CD14-positive monocyte (primary cell): Measurements from ENCODE around the gene DHX29. TPM values are rescaled to one million over a fixed set of nuclear protein-coding genes. Genes with fewer than 3 reads are reported as not detected.
A peak's percentile ranks its signal among the peaks of the same experiment; 100 is the strongest.

Experiments
- DNase-seq, 3 donors: peaks; one replicate each; pipeline ENCODE4 v3.0.0-alpha.2; 2011 to 2022
- H2AFZ ChIP-seq: 2 replicates; pipeline ENCODE4 v1.6.0; 2012; ENCODE audit warnings: mild to moderate bottlenecking, low read depth, low read length, inconsistent platforms; ENCODE audit not compliant: insufficient read depth, poor library complexity, severe bottlenecking
- H3K27ac ChIP-seq, 2 donors: 1 replicate in 1 of 2; 2 replicates in 1 of 2; pipeline ENCODE4 v1.5.1; 2012 to 2013; ENCODE audit warnings: low read length in 2 of 2, control low read depth in 1 of 2, inconsistent platforms in 1 of 2, low read depth in 1 of 2, mild to moderate bottlenecking in 1 of 2
- H3K27me3 ChIP-seq, 2 donors: one replicate each; pipeline versions ENCODE4 v1.6.0 to v1.6.1; 2011 to 2013; ENCODE audit warnings: low read length in 2 of 2; ENCODE audit not compliant: control insufficient read depth in 2 of 2, insufficient read depth in 2 of 2
- H3K36me3 ChIP-seq, 2 donors: replicated peaks in 1 of 2; 1 replicate in 1 of 2; 2 replicates in 1 of 2; pipeline versions ENCODE4 v1.5.1 to v1.6.1; 2012 to 2013; ENCODE audit warnings: low read length in 2 of 2, control low read depth in 1 of 2, inconsistent platforms in 1 of 2, mild to moderate bottlenecking in 1 of 2; ENCODE audit not compliant: insufficient read depth in 2 of 2, control insufficient read depth in 1 of 2
- H3K4me1 ChIP-seq, 2 donors: 1 replicate in 1 of 2; 2 replicates in 1 of 2; pipeline versions ENCODE4 v1.5.1 to v1.6.1; 2012 to 2013; ENCODE audit warnings: low read length in 2 of 2, control low read depth in 1 of 2, inconsistent platforms in 1 of 2, mild to moderate bottlenecking in 1 of 2, moderate library complexity in 1 of 2; ENCODE audit not compliant: insufficient read depth in 2 of 2, control insufficient read depth in 1 of 2
- H3K4me2 ChIP-seq: replicated peaks from 2 replicates; pipeline ENCODE3; 2012; ENCODE audit warnings: low read length, moderate library complexity, mild to moderate bottlenecking; ENCODE audit not compliant: poor library complexity, severe bottlenecking; ENCODE audit errors: extremely low read depth
- H3K4me3 ChIP-seq, 3 experiments: fragments of 200-600 bp in 1 of 3; sonication (generic) in 1 of 3; replicated peaks in 1 of 3; 1 replicate in 2 of 3; 2 replicates in 1 of 3; pipeline ENCODE4 v1.5.1; 2011 to 2013; ENCODE audit warnings: low read length in 3 of 3, mild to moderate bottlenecking in 3 of 3, control low read depth in 2 of 3, low read depth in 2 of 3, inconsistent platforms in 1 of 3, moderate library complexity in 1 of 3
- H3K79me2 ChIP-seq: 2 replicates; pipeline ENCODE4 v1.6.0; 2012; ENCODE audit warnings: mild to moderate bottlenecking, control low read depth, inconsistent platforms, low read length, moderate library complexity; ENCODE audit not compliant: insufficient read depth
- H3K9ac ChIP-seq: 2 replicates; pipeline ENCODE4 v1.6.0; 2017; ENCODE audit warnings: low read length, mild to moderate bottlenecking; ENCODE audit not compliant: insufficient read depth, poor library complexity, severe bottlenecking
- H3K9me3 ChIP-seq, 2 donors: replicated peaks in 1 of 2; 1 replicate in 1 of 2; 2 replicates in 1 of 2; pipeline versions ENCODE4 v1.5.1 to v1.6.1; 2012 to 2013; ENCODE audit warnings: low read length in 2 of 2, control low read depth in 1 of 2; ENCODE audit not compliant: control insufficient read depth in 1 of 2, insufficient read depth in 1 of 2
- H4K20me1 ChIP-seq: 2 replicates; pipeline ENCODE4 v1.6.0; 2012; ENCODE audit warnings: mild to moderate bottlenecking, low read length, control low read depth, moderate library complexity; ENCODE audit not compliant: insufficient read depth
- H3K27ac Mint-ChIP-seq, 7 donors: one replicate each; pipeline ENCODE4 v1.8.0; 2020; ENCODE audit warnings: mild to moderate bottlenecking in 7 of 7, mixed read lengths in 7 of 7, moderate library complexity in 6 of 7, inconsistent platforms in 2 of 7
- H3K27me3 Mint-ChIP-seq, 3 donors: one replicate each; pipeline ENCODE4 v1.8.0; 2021 to 2022; ENCODE audit warnings: low read depth in 3 of 3, mild to moderate bottlenecking in 3 of 3, mixed read lengths in 3 of 3, moderate library complexity in 3 of 3, inconsistent platforms in 1 of 3
- H3K36me3 Mint-ChIP-seq, 2 donors: one replicate each; pipeline ENCODE4 v1.8.0; 2020; ENCODE audit warnings: mixed read lengths in 2 of 2, inconsistent platforms in 1 of 2, mild to moderate bottlenecking in 1 of 2
- H3K4me1 Mint-ChIP-seq: one replicate; pipeline ENCODE4 v1.8.0; 2020; ENCODE audit warnings: mild to moderate bottlenecking, mixed read lengths
- H3K4me3 Mint-ChIP-seq, 2 donors: one replicate each; pipeline ENCODE4 v1.8.0; 2020; ENCODE audit warnings: mild to moderate bottlenecking in 2 of 2, mixed read lengths in 2 of 2, moderate library complexity in 1 of 2
- H3K9me3 Mint-ChIP-seq, 7 donors: one replicate each; pipeline ENCODE4 v1.8.0; 2020 to 2022; ENCODE audit warnings: mixed read lengths in 7 of 7, mild to moderate bottlenecking in 6 of 7, moderate library complexity in 6 of 7, inconsistent platforms in 2 of 7
- WGBS: methylation state at CpG from one replicate; pipeline ENCODE4 v1.1.5; 2013; ENCODE audit warnings: missing lambda C conversion rate; ENCODE audit not compliant: insufficient coverage; 5-methylcytosine and 5-hydroxymethylcytosine counted together
- intact Hi-C, 2 donors: fragments of 100-400 bp; cut with micrococcal nuclease; formaldehyde crosslinking; loops; one replicate each; pipeline versions ENCODE4 v1.15.0 to v1.15.1; 2023
- polyA plus RNA-seq, 3 donors: library from polyadenylated mRNA; depleted of rRNA in 1 of 3; unstranded in 2 of 3; stranded (reverse) in 1 of 3; fragments of 300-500 nt in 2 of 3; fragments of >200 nt in 1 of 3; fragmentation: Illumina TruSeq in 2 of 3; gene quantifications; 1 replicate in 2 of 3; 2 replicates in 1 of 3; pipeline ENCODE4 v1.2.3, GENCODE V29; 2012 to 2021
- TF ChIP-seq, protein P1 (sequence below): fragments of 200-600 bp; IDR thresholded peaks from one replicate; pipeline ENCODE4 v1.8.0; 2022; ENCODE audit warnings: antibody characterized with exemption, mild to moderate bottlenecking

DHX29 gene
- polyA plus RNA-seq, 3 donors = 5.2 to 15.9 (median 9.7) TPM

DNA sequence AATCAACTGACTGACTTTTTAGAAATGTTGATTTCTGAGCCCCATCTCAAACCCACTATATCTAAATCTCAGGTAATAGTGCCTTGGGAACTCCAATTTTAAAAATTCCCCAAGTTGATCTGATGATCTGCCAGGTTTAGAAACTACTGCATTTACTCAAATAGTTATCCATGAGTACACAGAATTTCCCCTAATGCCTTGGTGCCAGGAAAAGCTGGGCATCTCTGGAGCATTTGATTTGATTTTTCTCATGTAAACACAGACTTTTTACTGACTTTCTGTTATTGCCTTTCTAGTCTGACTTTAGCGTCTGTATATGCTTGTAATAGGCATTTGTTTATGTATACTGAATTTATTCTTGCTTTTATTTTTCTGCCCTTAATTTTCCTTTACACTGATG, 36.1 kb upstream of the DHX29 start:
- H3K27me3 Mint-ChIP-seq = no peaks in the 10 kb centered on the region
- H3K79me2 ChIP-seq = no peaks in the 10 kb centered on the region
- DNase-seq = no peak
- no peak overlapping the region for H2AFZ ChIP-seq
- peak overlapping the region in 1 of 7 donors; percentile 3 for H3K27ac Mint-ChIP-seq
- H3K9ac ChIP-seq = no peak overlapping the region
- H3K4me1 ChIP-seq = no peaks in the 10 kb centered on the region
- H4K20me1 ChIP-seq = no peaks in the 10 kb centered on the region
- peaks cover 0 to 5% (median 3%) of the 10 kb centered on the region in 7 donors for H3K9me3 Mint-ChIP-seq
- no peaks in the 10 kb centered on the region for H3K27me3 ChIP-seq
- H3K27ac ChIP-seq = no peak overlapping the region
- peaks cover 70 to 97% of the 10 kb centered on the region in 2 donors for H3K36me3 ChIP-seq
- no CpG with 5 or more reads among the region's 1 CpG for WGBS
- TF ChIP-seq, protein P1, sequence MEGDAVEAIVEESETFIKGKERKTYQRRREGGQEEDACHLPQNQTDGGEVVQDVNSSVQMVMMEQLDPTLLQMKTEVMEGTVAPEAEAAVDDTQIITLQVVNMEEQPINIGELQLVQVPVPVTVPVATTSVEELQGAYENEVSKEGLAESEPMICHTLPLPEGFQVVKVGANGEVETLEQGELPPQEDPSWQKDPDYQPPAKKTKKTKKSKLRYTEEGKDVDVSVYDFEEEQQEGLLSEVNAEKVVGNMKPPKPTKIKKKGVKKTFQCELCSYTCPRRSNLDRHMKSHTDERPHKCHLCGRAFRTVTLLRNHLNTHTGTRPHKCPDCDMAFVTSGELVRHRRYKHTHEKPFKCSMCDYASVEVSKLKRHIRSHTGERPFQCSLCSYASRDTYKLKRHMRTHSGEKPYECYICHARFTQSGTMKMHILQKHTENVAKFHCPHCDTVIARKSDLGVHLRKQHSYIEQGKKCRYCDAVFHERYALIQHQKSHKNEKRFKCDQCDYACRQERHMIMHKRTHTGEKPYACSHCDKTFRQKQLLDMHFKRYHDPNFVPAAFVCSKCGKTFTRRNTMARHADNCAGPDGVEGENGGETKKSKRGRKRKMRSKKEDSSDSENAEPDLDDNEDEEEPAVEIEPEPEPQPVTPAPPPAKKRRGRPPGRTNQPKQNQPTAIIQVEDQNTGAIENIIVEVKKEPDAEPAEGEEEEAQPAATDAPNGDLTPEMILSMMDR = no peak
- no peaks in the 10 kb centered on the region for H3K4me1 Mint-ChIP-seq
- no peak overlapping the region for H3K4me3 ChIP-seq
- H3K9me3 ChIP-seq = no peaks in the 10 kb centered on the region
- peaks cover 69 to 79% of the 10 kb centered on the region in 2 donors for H3K36me3 Mint-ChIP-seq
- H3K4me2 ChIP-seq = no peak overlapping the region
- intact Hi-C loops = no loop called here
- no peak overlapping the region for H3K4me3 Mint-ChIP-seq

DNA sequence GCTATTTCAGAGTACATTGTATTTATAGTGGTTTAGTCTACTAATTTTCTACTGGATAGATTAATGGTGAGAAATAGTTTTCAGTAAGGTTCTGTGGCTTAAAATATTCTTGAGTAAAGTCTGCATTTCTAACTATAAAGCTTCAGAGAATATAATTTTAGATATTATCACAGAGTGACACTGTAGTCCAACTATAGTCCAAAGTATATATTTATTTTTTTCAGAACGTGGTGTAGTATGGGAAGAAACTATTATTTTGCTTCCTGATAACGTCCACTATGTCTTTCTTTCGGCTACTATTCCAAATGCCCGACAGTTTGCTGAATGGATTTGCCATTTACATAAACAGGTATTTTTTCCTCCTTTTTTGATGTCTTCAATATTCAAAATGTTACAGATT, 35.6 kb upstream of the DHX29 start:
- no peak overlapping the region for H2AFZ ChIP-seq
- no peaks in the 10 kb centered on the region for H3K27me3 ChIP-seq
- TF ChIP-seq, protein P1 = no peak
- H3K4me3 ChIP-seq = no peak overlapping the region
- intact Hi-C loops = no loop called here
- Mint-ChIP-seq H3K27ac (peak overlapping the region in 1 of 7 donors; percentile 15), H3K36me3 (peaks cover 66 to 80% of the 10 kb centered on the region in 2 donors), H3K4me1 (peaks cover 4% of the 10 kb centered on the region), H3K9me3 (peaks cover 0 to 5% (median 3%) of the 10 kb centered on the region in 7 donors), H3K27me3 (no peaks in the 10 kb centered on the region), H3K4me3 (no peak overlapping the region)
- H3K4me1 ChIP-seq = no peaks in the 10 kb centered on the region
- no peak overlapping the region for H3K4me2 ChIP-seq
- no peaks in the 10 kb centered on the region for H4K20me1 ChIP-seq
- no peak overlapping the region for H3K9ac ChIP-seq
- no peaks in the 10 kb centered on the region for H3K9me3 ChIP-seq
- no peak for DNase-seq
- no CpG with 5 or more reads among the region's 4 CpGs for whole genome bisulfite sequencing
- H3K79me2 ChIP-seq = no peaks in the 10 kb centered on the region
- no peak overlapping the region for H3K27ac ChIP-seq
- peaks cover 65 to 97% of the 10 kb centered on the region in 2 donors for H3K36me3 ChIP-seq
